GM19468 (cell line): ENCODE results near the gene CPNE9.

Experiments
- ATAC-seq: cut with Tn5 transposase; IDR thresholded peaks from one replicate; pipeline ENCODE4 v1.9.1; 2021; ENCODE audit warnings: mild to moderate bottlenecking, moderate library complexity, moderate number of reproducible peaks; ENCODE audit not compliant: unreplicated experiment; ENCODE audit errors: extremely low read depth

The CPNE9 gene

DNA sequence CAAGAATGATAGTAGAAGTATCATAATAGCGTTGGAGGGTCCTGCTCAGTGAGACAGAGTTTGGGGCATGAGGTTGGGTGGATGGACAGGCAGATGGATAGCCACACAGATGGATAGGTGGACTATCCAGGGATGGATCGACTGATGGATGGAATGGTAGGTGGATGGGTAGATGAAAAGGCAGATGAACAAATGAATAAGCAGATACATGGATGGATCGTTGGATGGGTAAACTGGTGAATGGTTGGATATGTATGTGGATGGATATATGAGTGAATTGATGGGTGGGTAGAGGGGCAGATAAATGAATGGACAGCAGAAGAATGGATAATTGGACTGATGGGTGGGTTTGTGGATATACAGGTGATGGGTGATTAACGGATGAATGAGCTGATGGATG, 9.5 kb downstream of the CPNE9 start:
- no peak for ATAC-seq

DNA sequence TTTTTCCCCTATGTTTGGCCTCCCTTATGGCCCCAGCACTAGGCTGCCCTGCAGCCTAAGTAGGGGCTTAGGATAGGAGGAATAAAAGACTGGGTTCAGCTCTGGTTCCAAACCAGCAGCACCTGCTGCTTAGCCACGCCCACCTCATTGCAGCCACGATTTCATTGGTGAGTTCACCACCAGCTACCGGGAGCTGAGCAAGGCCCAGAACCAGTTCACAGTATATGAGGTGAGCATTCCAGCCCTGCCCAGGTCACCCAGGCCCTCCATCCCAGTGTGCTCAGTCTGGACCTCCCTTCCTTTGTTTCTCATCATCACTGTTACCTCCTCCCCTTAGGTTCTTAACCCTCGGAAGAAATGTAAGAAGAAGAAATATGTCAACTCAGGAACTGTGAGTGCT, 11.5 kb downstream of the CPNE9 start:
- no peak for ATAC-seq

DNA sequence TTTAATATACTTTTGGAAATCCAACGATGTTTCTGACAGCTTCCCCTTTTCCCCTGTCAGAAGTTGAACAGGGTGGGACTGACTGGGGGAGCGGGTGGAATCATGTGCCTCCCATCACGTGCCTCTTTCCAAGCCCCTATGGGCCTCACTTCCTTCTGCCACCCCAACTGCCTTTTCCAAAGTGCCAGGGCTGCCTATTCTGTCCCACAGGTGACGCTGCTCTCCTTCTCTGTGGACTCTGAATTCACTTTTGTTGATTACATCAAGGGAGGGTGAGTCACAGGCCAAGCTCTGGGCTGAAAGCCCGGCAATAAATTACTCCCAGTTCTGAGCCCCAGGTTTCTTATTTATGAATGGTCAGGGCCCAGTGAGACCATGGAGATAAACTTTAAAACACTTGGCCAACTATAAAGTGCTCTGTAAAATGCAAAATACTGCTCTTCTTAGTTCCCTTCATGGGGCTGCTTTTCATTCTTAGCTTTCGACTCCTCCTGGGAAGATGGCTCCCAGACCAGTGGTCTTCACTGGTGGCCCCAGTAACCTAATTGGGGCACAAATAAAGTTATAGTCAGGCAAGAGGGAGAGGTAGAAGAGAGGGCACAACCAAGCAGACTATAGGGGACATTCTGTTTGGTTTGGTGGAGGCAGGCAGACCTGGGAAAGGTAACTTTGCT, 12.3 kb downstream of the CPNE9 start:
- no peak for ATAC-seq

DNA sequence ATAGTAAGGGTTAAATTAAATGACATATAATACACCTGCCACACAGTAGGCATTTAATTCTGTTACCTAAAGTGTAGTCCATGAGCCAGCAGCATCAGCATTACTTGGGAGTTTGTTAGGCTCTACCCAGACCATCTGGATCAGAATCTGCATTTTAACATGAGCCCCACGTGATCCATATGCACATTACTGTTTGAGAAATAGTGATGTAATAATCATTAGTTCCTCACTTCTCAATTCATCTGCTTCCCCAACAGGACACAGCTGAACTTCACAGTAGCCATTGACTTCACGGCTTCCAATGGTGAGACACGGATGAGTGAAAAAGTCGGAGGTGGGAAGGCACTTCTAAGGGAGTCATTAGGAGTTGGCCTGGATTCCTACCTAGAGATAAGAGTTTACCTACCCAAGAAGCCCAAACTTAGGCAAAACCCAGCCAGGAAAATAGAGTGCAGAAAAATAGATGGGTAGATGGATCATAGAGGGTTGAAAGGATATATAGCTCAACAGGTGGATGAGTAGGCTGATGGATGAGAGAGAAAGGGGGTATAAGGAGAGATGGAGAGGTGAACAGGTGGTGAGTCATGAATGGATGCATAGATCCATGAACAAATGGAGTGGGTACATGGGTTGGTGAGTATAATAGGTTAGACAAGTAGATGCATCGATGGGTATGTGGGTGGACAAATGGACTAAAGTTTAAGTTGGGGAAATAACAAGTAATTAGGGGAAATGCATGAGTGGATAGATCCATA, 13.3 kb downstream of the CPNE9 start:
- ATAC-seq, result no peak

DNA sequence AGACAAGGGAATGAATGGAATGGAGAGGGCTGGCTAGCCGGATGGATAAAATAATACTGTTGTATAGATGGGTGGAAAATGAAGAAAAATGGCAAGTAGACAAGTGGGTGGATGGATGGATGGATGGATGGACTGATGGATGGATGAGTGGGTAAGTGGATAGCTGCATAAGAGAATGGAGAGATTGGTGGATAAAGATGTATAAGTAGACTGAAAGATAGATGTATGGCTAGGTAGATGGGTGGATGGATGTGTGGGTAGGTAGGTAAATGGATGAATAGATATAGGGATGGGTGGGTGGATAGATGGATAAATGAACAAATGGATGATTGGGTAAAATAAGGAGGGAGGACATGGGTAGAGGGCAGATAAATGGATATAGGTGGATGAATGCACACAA, 13.9 kb downstream of the CPNE9 start:
- ATAC-seq, result no peak

DNA sequence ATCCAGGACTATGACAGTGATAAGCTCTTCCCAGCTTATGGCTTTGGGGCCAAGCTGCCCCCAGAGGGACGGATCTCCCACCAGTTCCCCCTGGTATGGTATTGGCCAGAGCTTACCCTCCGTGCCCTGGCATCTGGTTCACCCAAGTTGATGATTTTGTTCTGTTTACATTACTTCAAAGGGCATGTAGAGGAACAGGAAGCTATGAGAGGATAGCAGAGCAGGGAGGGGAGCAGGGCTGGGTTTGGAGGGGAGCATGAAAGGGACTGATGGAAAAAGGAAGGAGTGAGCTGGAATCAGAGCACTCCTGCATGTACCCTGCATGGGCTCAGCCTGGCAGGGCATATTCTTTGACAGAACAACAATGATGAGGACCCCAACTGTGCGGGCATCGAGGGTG, 14.5 kb downstream of the CPNE9 start:
- no peak for ATAC-seq

DNA sequence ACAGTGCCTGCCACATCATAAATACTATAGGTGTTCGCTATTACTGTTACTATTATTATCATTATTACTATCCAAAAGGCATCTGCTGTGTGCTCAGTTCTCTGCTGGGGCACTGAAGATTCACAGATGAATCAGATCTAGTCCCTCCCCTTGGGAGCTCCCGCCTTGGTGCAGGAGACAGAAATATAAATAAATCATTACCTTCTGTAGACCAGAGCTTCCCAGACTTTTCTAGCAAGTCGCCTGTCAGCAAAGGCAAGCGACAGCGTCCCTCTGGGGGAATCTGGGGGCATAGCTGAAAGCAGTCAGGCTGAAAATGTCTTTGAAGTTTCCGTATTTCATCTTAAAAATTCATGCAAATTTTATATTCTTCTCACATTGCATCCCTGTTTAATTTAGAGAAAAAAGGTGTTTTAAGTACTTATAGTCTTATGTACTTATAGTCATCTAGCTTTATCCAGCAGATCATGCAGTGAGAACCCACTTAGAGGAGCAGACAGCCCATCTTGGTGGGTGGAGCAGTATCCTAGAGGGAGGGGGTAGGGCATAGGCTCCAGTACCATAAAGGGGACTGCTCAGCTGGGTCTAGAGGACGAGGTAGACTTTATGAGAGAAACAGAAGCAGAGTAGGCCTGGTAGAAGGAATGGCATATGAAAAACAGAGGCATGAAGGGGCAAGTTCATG, 17.5 kb downstream of the CPNE9 start:
- ATAC-seq, result no peak

DNA sequence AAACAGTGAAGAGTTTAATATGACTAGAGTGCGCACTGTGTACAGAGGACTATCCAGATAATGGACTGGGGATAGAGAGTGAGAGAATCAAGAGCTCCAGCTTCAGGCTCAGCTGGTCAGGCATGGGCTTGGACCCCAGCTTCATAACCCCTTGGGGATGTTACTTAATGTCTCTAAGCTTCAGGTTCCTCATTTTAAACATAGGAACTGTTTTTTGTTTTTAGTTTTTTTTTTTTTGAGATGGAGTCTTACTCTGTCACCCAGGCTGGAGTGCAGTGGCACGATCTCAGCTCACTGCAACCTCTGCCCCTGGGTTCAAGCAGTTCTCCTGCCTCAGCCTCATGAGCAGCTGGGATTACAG, 18.0 kb downstream of the CPNE9 start:
- ATAC-seq, result no peak

DNA sequence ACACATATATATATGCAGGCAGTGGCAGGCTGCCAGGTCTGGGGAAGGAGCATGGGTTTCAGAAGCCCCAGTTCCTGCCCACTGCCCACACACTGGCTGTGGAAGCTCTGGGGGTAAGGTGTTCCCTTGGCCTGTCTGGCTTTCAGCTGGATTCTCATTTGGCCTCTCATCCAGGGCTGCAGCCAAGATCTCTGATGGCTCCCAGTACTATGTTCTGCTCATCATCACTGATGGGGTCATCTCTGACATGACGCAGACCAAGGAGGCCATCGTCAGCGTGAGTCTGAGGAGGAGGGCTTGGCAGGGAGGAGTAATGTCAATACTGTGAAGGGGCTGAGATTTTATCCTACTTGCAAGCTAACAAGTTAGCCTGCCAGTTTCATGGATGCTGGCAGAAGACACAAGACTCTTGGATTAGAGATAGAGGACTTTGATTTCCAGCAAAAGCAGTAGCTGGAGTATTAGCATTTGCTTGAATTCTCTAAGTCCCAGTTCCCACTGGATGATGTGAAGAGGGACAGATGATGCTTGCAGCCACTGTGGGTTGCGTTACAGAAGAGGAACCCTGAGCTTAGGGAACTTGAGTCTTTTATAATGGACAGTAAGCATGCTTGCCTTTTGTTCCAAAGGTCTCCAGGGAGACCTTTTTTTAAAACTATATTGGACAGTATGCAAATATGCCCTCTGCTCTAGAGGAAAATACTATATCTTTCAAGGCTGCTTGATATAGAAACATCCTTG, 22.3 kb downstream of the CPNE9 start:
- no peak for ATAC-seq

DNA sequence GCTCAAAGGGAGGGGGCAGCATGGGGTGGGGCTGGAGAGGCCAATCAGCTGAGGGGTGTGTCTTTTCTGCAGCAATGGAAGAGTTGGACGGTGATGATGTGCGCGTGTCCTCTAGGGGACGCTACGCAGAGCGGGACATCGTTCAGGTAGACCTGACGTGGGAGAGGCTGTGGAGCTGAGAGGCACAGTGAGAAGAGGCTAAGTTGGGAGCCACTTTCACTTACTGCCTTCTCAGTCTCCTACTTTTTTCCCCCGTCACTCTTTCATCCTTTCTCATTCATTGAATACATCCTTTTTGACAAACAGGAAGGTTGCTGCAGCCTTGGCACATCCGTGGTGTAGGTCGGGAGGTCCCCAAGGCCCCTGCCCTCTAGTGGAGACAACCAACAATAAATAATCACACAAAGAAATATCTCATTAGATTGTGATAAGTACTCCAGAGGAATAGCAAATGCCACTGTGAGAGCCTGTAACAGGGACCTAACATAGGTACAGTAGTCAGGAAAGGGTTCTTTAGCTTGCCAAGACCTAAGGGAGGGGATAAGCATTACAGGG, 23.5 kb downstream of the CPNE9 start:
- ATAC-seq, result no peak

DNA sequence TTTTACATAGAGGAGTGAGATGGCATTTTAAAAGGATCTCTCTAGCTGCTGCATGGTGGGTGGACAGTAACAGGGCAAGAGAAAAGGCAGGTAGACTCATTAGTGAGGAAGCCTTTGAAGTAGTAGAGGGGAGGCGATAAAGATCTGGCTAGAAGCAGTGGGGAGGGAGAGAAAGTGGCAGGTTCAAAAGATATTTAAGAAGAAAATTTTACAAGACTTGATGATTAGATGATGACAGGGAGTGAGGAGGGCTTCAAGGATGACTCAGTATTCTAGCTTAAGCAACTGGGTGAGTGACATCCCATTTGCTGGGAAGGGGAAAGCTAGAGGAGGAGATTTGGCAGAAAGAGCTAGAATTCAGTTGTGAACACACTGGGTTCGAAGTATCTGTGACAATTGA, 24.1 kb downstream of the CPNE9 start:
- ATAC-seq, result no peak

DNA sequence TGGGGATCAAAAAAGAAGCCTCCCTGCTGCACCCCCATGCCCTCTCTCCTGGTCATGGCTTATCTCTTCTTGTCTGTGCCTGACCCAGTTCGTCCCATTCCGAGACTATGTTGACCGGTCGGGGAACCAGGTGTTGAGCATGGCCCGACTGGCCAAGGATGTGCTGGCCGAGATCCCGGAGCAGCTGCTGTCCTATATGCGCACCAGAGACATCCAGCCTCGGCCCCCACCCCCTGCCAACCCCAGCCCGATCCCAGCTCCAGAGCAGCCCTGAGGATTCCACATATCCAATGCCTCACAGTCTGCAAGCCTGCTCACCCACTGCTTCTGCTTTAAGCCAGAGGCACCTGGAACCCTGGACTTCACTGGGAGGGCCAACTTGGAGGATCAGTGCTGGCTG, 25.8 kb downstream of the CPNE9 start:
- ATAC-seq, result no peak

DNA sequence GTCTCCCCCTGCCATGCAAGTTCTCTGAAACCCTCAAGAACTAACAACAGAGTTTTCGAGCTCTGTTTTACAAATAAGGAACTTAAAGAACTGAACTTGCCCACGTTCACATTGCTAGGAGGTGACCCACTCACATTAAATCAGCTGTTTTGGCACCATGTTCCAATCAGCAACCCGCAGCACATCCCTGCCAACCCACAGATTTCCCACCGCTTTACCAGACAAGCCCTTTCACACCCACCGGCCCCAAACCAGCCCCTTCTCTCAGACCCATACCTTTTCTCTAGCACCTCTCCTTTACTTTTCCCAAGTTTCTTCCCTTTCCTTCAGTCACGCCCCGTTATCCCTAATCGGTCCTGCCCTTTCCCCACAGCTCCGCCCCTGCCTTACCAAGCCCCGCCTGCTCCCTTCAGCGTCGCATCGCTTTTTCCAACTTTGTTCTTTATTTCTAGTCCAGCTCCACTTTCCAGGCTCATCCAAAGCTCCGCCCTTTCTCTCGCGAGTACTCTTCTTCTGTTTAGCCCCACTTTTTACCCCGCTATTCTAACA, 27.1 kb downstream of the CPNE9 start:
- ATAC-seq, result no peak

DNA sequence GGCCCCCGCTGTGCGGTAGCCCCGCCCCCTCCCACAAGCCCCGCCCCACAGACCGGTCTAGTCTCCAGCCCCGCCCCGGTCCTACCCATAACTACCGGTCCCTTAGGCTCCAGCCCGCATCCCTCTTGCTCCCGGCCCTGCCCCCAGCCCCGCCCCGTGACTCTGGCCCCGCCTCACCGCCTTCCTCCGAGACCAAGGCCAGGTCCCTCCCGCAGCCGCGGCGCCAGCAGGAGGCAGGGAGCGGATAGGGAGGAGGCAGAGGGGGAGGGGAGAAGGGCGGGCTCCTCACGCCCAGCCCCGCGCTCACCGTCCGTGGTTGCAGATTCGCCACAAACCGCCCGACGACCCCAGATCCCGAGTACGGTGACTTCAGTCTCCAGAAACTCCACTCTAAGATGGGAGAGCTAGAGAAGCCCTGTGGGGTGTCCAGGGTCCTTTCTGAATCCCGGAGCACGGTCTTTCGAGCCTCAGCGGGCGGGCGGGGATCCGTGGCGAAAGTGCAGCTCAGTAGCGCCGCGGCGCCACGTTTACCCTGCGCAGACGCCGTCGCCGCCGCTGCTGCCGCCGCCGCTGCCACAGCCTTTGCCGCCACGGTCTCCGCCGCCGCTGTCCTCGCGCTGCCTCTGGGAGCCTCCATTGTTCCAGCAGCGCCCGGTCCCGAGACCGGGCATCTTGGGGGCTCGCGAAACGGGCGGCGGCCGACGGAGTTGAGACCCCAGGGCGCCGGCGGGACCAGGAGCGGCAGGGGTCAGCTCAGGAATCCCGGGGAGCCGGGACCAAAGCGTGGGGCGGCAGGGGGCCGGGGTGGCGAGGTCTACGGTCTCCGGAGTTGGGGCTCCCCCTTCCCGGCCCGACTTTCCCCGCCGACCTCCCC, 27.8 kb downstream of the CPNE9 start, which contains the start of gene BRPF1:
Gene BRPF1 (plus strand): TSS at position 530 of the 874 bp plus-strand sequence. CDS start 2,406 bp downstream, outside the sequence.
- ATAC-seq, result peak; percentile 60

DNA sequence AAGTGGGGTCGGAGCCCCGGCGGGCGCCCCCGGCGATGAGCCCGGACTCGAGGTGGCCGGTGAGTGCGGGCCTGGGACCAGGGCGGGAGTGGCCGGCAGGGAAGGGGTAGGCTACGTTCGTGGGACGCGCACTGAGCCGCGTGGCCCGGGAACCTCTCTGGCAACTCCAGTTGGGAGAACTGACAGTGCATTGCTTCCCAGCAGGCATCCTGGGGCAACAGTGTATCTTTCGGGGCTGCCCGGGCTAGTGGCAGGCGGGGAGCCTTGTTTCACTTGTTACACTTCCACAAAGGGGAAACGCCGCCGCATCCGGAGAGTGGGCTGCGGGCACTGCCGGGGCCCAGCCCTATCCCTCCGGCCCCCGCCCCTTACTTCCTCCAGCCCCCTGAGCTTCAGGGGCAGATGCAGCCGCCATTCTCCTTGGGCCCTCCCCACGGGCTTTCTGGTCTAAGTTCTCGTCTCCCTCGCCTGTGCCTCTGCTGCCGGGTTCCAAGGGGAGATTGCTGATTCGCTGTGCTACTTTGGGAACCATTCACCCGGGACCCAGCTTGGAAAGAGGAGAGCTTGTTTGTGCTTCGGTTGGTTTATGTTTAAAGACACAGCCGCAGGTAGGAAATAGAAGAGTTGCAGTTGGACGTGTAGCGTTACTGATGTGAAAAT, 28.6 kb downstream of the CPNE9 start:
- ATAC-seq, result no peak

DNA sequence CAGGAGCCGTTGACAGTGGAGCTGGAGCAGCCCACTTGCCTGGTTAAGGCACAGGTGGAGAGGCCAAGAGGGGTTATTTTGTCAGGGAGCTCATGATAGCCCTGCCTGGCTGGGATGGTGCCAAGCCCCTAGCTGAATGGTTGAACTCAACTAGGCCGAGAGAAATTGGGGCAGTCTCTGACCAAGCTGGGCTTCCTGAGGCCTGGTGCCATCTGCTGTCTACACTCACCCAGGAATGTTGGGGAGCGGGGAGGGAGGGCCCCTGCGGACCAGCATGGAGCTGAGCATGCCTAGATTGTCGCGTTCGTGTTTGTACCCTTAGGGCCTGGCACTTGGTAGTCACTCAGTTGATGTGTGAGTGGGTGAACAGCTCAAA, 29.1 kb downstream of the CPNE9 start:
- ATAC-seq, result no peak

DNA sequence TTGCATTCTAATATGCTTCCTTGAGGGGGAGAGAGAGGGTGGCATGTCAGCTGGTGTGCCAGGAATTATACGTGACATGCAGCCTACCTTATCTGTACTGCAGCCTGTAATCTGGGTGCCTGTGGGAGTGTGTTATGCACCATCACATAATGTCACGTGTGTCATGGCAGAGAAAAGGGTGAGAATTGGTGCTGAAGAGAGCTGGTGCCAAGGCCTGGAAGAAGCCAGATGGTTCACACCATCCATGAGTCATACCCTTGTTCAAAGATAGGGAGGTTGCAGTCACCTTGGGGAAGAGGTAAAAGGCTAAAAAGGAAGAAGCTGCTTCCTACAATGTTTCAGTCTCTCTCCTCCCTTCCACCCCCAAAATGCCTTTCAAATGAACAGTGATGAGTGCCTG, 33.2 kb downstream of the CPNE9 start:
- no peak for ATAC-seq

DNA sequence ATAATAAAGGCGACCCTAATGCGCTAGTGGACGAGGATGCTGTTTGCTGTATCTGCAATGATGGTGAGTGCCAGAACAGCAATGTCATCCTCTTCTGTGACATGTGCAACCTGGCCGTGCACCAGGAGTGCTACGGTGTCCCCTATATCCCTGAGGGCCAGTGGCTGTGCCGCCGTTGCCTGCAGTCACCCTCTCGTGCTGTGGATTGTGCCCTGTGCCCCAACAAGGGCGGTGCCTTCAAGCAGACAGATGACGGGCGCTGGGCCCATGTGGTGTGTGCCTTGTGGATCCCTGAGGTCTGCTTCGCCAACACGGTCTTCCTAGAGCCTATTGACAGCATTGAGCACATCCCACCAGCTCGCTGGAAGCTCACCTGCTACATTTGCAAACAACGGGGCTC, 35.5 kb downstream of the CPNE9 start:
- ATAC-seq, result no peak

DNA sequence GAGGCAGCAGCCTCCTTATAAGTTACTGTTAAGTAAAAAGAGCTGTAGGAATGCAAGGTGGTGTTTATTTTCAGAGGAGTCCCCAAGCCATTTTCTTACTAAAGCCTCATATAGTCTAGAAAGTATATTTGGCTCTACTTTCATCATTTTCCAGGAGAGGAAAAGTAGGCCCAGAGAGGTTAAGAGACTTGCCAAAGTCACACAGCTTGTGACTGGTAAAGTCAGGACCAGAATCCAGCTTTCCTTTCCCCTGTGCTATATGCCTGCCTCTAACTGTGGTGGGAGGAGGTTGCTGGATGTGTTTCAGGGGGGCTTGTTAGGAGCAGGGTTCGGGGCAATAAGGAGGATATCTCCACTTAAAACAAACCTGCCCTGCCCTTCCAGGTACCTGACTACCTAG, 38.9 kb downstream of the CPNE9 start:
- no peak for ATAC-seq
